Panc1 (cell line): ENCODE data around the gene SH3BGR. TPM values are rescaled to one million over a fixed set of nuclear protein-coding genes. Genes with fewer than 3 reads are reported as not detected.

Source experiments
- ATAC-seq: fragments of 200-7000 bp; cut with Tn5 transposase; 2 replicates; pipeline ENCODE4 v1.9.1; 2020; ENCODE audit warnings: mild to moderate bottlenecking, moderate library complexity
- BruUV-seq: library from RNA; stranded (reverse); fragments of 400-500 nt; replicated peaks from 2 replicates; lab custom pipeline; 2021; lab: Mats Ljungman, UMichigan
- CTCF ChIA-PET: fragments of 300-600 bp; sonication (Branson Sonifier 250); formaldehyde crosslinking; loops from one replicate; lab custom pipeline; 2022; ENCODE audit warnings: antibody characterized with exemption; lab: Charles Lee
- POLR2A ChIA-PET: fragments of 300-600 bp; sonication (Branson Sonifier 250); formaldehyde crosslinking; loops from one replicate; lab custom pipeline; 2022; ENCODE audit warnings: antibody characterized with exemption; lab: Charles Lee
- DNase-seq: peaks from one replicate; pipeline ENCODE4 v3.0.0-alpha.2; 2010; ENCODE audit warnings: low read depth, low spot score
- H3K27ac ChIP-seq: 2 replicates; pipeline ENCODE4 v1.5.1; 2011; ENCODE audit warnings: mild to moderate bottlenecking, low read length, inconsistent platforms
- H3K27me3 ChIP-seq: fragments of 200-500 bp; sonication (Bioruptor generic); 2 replicates; pipeline ENCODE4 v1.6.0; 2014; ENCODE audit warnings: low read length, inconsistent platforms; ENCODE audit not compliant: control insufficient read depth, insufficient read depth
- H3K36me3 ChIP-seq: fragments of 200-500 bp; sonication (Bioruptor generic); 2 replicates; pipeline ENCODE4 v1.5.1; 2014; ENCODE audit warnings: inconsistent platforms, mild to moderate bottlenecking, low read length, moderate library complexity; ENCODE audit not compliant: control insufficient read depth, insufficient read depth
- H3K4me1 ChIP-seq: 2 replicates; pipeline ENCODE4 v1.5.1; 2011; ENCODE audit warnings: inconsistent platforms, mild to moderate bottlenecking, low read length, moderate library complexity; ENCODE audit not compliant: control insufficient read depth, insufficient read depth
- H3K4me3 ChIP-seq, 2 experiments: 2 replicates each; pipeline ENCODE4 v1.5.1; 2011 to 2012; ENCODE audit warnings: low read depth in 2 of 2, low read length in 2 of 2, mild to moderate bottlenecking in 2 of 2, inconsistent platforms in 1 of 2, moderate library complexity in 1 of 2
- H3K9me3 ChIP-seq: fragments of 200-500 bp; sonication (Bioruptor generic); 2 replicates; pipeline ENCODE4 v1.5.1; 2014; ENCODE audit warnings: low read depth, mild to moderate bottlenecking, inconsistent platforms, low read length, moderate library complexity; ENCODE audit not compliant: control insufficient read depth, insufficient read depth
- POLR2AphosphoS5 ChIP-seq: IDR thresholded peaks from 2 replicates; pipeline ENCODE4 v1.6.1; 2012; ENCODE audit warnings: mild to moderate bottlenecking, low read depth, low read length, moderate library complexity
- REST ChIP-seq, 2 experiments: IDR thresholded peaks; 2 replicates each; pipeline ENCODE4 v1.6.1; 2011 to 2012; ENCODE audit warnings: low read depth in 2 of 2, control low read depth in 1 of 2, low read length in 1 of 2, mild to moderate bottlenecking in 1 of 2, moderate library complexity in 1 of 2; ENCODE audit not compliant: insufficient read depth in 1 of 2
- SIN3A ChIP-seq: IDR thresholded peaks from 2 replicates; pipeline ENCODE4 v1.6.1; 2012; ENCODE audit warnings: low read depth, mild to moderate bottlenecking, low read length, moderate library complexity, borderline replicate concordance; ENCODE audit not compliant: insufficient read depth
- TCF7L2 ChIP-seq: IDR thresholded peaks from 2 replicates; pipeline ENCODE4 v1.6.1; 2011; ENCODE audit warnings: mild to moderate bottlenecking, low read depth, low read length, inconsistent platforms
- in situ Hi-C: cut with HindIII; loops from 2 replicates; pipeline ENCODE4 v1.10.0; 2016; ENCODE audit warnings: low sequenced_read_pairs, low pct_unique_long_range_greater_than_20kb
- intact Hi-C: fragments of 100-400 bp; cut with micrococcal nuclease; formaldehyde crosslinking; loops from one replicate; pipeline ENCODE4 v1.10.0; 2022; ENCODE audit not compliant: unreplicated experiment
- total RNA-seq: library from RNA; stranded (reverse); gene quantifications from one replicate; pipeline ENCODE4 v1.2.1, GENCODE V29; 2021; ENCODE audit not compliant: unreplicated experiment
- TF ChIP-seq, protein P1 (sequence below): fragments of 450-650 bp; IDR thresholded peaks from 2 replicates; pipeline ENCODE4 v1.5.1; 2017; ENCODE audit warnings: mild to moderate bottlenecking

The SH3BGR gene
- total RNA-seq, 1 experiment from 2014 or later: 1.7 TPM

GRCh38 chr21:39472786-39473185, 21.0 kb downstream of the SH3BGR start:
- TF ChIP-seq, protein P1, sequence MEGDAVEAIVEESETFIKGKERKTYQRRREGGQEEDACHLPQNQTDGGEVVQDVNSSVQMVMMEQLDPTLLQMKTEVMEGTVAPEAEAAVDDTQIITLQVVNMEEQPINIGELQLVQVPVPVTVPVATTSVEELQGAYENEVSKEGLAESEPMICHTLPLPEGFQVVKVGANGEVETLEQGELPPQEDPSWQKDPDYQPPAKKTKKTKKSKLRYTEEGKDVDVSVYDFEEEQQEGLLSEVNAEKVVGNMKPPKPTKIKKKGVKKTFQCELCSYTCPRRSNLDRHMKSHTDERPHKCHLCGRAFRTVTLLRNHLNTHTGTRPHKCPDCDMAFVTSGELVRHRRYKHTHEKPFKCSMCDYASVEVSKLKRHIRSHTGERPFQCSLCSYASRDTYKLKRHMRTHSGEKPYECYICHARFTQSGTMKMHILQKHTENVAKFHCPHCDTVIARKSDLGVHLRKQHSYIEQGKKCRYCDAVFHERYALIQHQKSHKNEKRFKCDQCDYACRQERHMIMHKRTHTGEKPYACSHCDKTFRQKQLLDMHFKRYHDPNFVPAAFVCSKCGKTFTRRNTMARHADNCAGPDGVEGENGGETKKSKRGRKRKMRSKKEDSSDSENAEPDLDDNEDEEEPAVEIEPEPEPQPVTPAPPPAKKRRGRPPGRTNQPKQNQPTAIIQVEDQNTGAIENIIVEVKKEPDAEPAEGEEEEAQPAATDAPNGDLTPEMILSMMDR: no peak
- no peak for TF ChIP-seq TCF7L2
- TF ChIP-seq REST (IDR thresholded peaks at IDR 0.05; ENCODE audit: insufficient read depth in 1 of 2, low read depth in 2 of 2, low read length in 1 of 2): no peak
- TF ChIP-seq SIN3A: no peak
- no peak for TF ChIP-seq POLR2AphosphoS5
- ATAC-seq (no peak), DNase-seq (no peak)
- no peaks in the 10 kb centered on the region for H3K4me1 ChIP-seq
- no peaks in the 10 kb centered on the region for H3K9me3 ChIP-seq
- H3K36me3 ChIP-seq: no peaks in the 10 kb centered on the region
- no peak overlapping the region for H3K27ac ChIP-seq
- BruUV-seq: no TSS peak
- in situ Hi-C loops (no loop called here), intact Hi-C loops (no loop called here)
- H3K27me3 ChIP-seq: no peaks in the 10 kb centered on the region
- no peak overlapping the region for H3K4me3 ChIP-seq
- ChIA-PET CTCF (no interaction called here), POLR2A (no interaction called here)

- ChIA-PET CTCF (no interaction called here), POLR2A (interaction anchor here (0.7 kb wide), 1 partner anchor 1405 kb away, joined by 3 read pairs; no protein-coding TSS in a partner anchor)
- Histone ChIP-seq H3K4me1 (no peaks in the 10 kb centered on the region), H3K36me3 (no peaks in the 10 kb centered on the region), H3K4me3 (no peak overlapping the region), H3K9me3 (no peaks in the 10 kb centered on the region), H3K27ac (no peak overlapping the region), H3K27me3 (no peaks in the 10 kb centered on the region)
- BruUV-seq: no TSS peak
- intact Hi-C loops: no loop called here
- ATAC-seq: no peak
- in situ Hi-C loops: no loop called here
- no peak for TF ChIP-seq REST (IDR thresholded peaks at IDR 0.05; ENCODE audit: insufficient read depth in 1 of 2, low read depth in 2 of 2, low read length in 1 of 2)
- TF ChIP-seq TCF7L2: no peak
- TF ChIP-seq, protein P1: no peak
- TF ChIP-seq SIN3A: no peak
- TF ChIP-seq POLR2AphosphoS5: no peak
- DNase-seq: no peak
Measured at GRCh38 chr21:39474611-39475010, 22.8 kb downstream of the SH3BGR start.
